GM12878 (cell line): ENCODE measurements around the gene TOMM40L.

Experiments
- ASH2L ChIP-seq: fragments of 300-600, 200-600 bp; sonication (generic); IDR thresholded peaks from 2 replicates; pipeline ENCODE4 v1.6.1; 2017; ENCODE audit warnings: low read depth, mild to moderate bottlenecking, borderline replicate concordance
- CTCF ChIP-seq, 3 experiments: IDR thresholded peaks in 2 of 3; conservative IDR thresholded peaks in 1 of 3; 2 replicates each; pipeline ENCODE4 v1.5.1; 2011; ENCODE audit warnings: low read depth in 3 of 3, low read length in 3 of 3, mild to moderate bottlenecking in 3 of 3, control low read depth in 2 of 3, moderate library complexity in 2 of 3, inconsistent platforms in 1 of 3, mixed read lengths in 1 of 3; ENCODE audit not compliant: control insufficient read depth in 2 of 3, insufficient read depth in 1 of 3; ENCODE audit errors: extremely low read depth in 1 of 3
- EZH2 ChIP-seq: IDR thresholded peaks from 2 replicates; pipeline ENCODE4 v1.6.1; 2012; ENCODE audit warnings: low read depth, mild to moderate bottlenecking, control low read depth, inconsistent platforms, low read length, borderline replicate concordance; ENCODE audit not compliant: control insufficient read depth
- FOS ChIP-seq: IDR thresholded peaks from 3 replicates; pipeline ENCODE4 v1.6.1; 2011; ENCODE audit warnings: borderline replicate concordance; ENCODE audit not compliant: insufficient read length; ENCODE audit errors: extremely low read depth
- FOXK2 ChIP-seq: fragments of 450-650 bp; IDR thresholded peaks from 2 replicates; pipeline ENCODE4 v1.6.1; 2017; ENCODE audit warnings: mild to moderate bottlenecking, moderate library complexity
- PBX3 ChIP-seq: IDR thresholded peaks from 2 replicates; pipeline ENCODE4 v1.6.1; 2011; ENCODE audit warnings: mild to moderate bottlenecking, low read depth, low read length, moderate library complexity; ENCODE audit not compliant: insufficient replicate concordance
- YBX1 ChIP-seq: fragments of 450-650 bp; IDR thresholded peaks from 2 replicates; pipeline ENCODE4 v1.6.1; 2016; ENCODE audit warnings: antibody characterized with exemption
- YY1 ChIP-seq: IDR thresholded peaks from 2 replicates; pipeline ENCODE4 v1.6.1; 2011; ENCODE audit warnings: low read depth, mild to moderate bottlenecking, low read length
- ZNF24 ChIP-seq: fragments of 450-650 bp; IDR thresholded peaks from 2 replicates; pipeline ENCODE4 v1.6.1; 2017; ENCODE audit warnings: antibody characterized with exemption, mild to moderate bottlenecking

GRCh38 chr1:161218301-161219077, 7.4 kb upstream of the TOMM40L start:
- TF ChIP-seq FOXK2 (no peak), PBX3 (no peak), CTCF (IDR thresholded peaks at IDR 0.05 in 2 of 3, conservative IDR thresholded peaks at IDR 0.05 in 1 of 3; ENCODE audit: control insufficient read depth in 2 of 3, extremely low read depth in 1 of 3, insufficient read depth in 1 of 3, low read depth in 3 of 3, low read length in 3 of 3) (no peak), YY1 (no peak), ASH2L (no peak), YBX1 (no peak), EZH2 (no peak), FOS (no peak), ZNF24 (no peak)
